Liver (tissue), 9 donors: ENCODE measurements around the gene CCDC12. TPM values are rescaled to one million over a fixed set of nuclear protein-coding genes. Genes with fewer than 3 reads are reported as not detected.

Source experiments
- DNase-seq: peaks from one replicate; pipeline ENCODE4 v3.0.0-alpha.2; 2017; ENCODE audit warnings: low spot score
- H3K27ac ChIP-seq, 2 donors: one replicate each; pipeline ENCODE4 v1.7.0; 2013; ENCODE audit warnings: inconsistent platforms in 2 of 2, low read length in 2 of 2, control low read depth in 1 of 2, low read depth in 1 of 2, mild to moderate bottlenecking in 1 of 2
- H3K27me3 ChIP-seq, 4 donors: one replicate each; pipeline versions ENCODE4 v1.6.1 to v1.7.0; 2013; ENCODE audit warnings: low read length in 3 of 4, inconsistent platforms in 1 of 4, mild to moderate bottlenecking in 1 of 4, moderate library complexity in 1 of 4; ENCODE audit not compliant: control insufficient read depth in 4 of 4, insufficient read depth in 4 of 4
- H3K36me3 ChIP-seq, 4 donors: one replicate each; pipeline versions ENCODE4 v1.6.1 to v1.7.0; 2013; ENCODE audit warnings: low read length in 3 of 4, mild to moderate bottlenecking in 3 of 4, low read depth in 1 of 4, moderate library complexity in 1 of 4; ENCODE audit not compliant: control insufficient read depth in 4 of 4, insufficient read depth in 3 of 4
- H3K4me1 ChIP-seq, 4 donors: one replicate each; pipeline versions ENCODE4 v1.6.1 to v1.7.0; 2013; ENCODE audit warnings: low read length in 3 of 4, mild to moderate bottlenecking in 3 of 4, moderate library complexity in 1 of 4; ENCODE audit not compliant: control insufficient read depth in 4 of 4, insufficient read depth in 4 of 4
- H3K4me3 ChIP-seq, 3 donors: one replicate each; pipeline versions ENCODE4 v1.6.1 to v1.7.0; 2013; ENCODE audit warnings: low read length in 3 of 3, control low read depth in 1 of 3, low read depth in 1 of 3, mild to moderate bottlenecking in 1 of 3
- H3K9ac ChIP-seq, 2 donors: one replicate each; pipeline ENCODE4 v1.7.0; 2013; ENCODE audit warnings: low read length in 2 of 2, mild to moderate bottlenecking in 2 of 2, moderate library complexity in 2 of 2, control low read depth in 1 of 2, low read depth in 1 of 2
- H3K9me3 ChIP-seq, 4 donors: one replicate each; pipeline versions ENCODE4 v1.6.1 to v1.7.0; 2013; ENCODE audit warnings: low read length in 3 of 4; ENCODE audit not compliant: control insufficient read depth in 4 of 4
- FOXA1 ChIP-seq: IDR thresholded peaks from 2 replicates; pipeline ENCODE4 v1.6.1; 2016; ENCODE audit warnings: antibody characterized with exemption
- FOXA2 ChIP-seq: IDR thresholded peaks from 2 replicates; pipeline ENCODE4 v1.6.1; 2016; ENCODE audit warnings: antibody characterized with exemption
- GABPA ChIP-seq, 2 donors: IDR thresholded peaks in 1 of 2; conservative IDR thresholded peaks in 1 of 2; 2 replicates each; pipeline ENCODE4 v1.6.1; 2016; ENCODE audit warnings: antibody characterized with exemption in 2 of 2, mild to moderate bottlenecking in 1 of 2, moderate library complexity in 1 of 2
- HNF4A ChIP-seq, 2 donors: conservative IDR thresholded peaks; 2 replicates each; pipeline ENCODE4 v1.6.1; 2016; ENCODE audit warnings: antibody characterized with exemption in 2 of 2, mild to moderate bottlenecking in 2 of 2
- HNF4G ChIP-seq: IDR thresholded peaks from 2 replicates; pipeline ENCODE4 v1.6.1; 2016; ENCODE audit warnings: antibody characterized with exemption
- JUND ChIP-seq, 2 donors: IDR thresholded peaks; 2 replicates each; pipeline ENCODE4 v1.6.1; 2016; ENCODE audit warnings: antibody characterized with exemption in 2 of 2
- NR2F2 ChIP-seq: IDR thresholded peaks from 2 replicates; pipeline ENCODE4 v1.6.1; 2016; ENCODE audit warnings: antibody characterized with exemption
- RAD21 ChIP-seq, 2 donors: IDR thresholded peaks; 2 replicates each; pipeline ENCODE4 v1.6.1; 2016; ENCODE audit warnings: antibody characterized with exemption in 2 of 2, mild to moderate bottlenecking in 2 of 2
- RXRA ChIP-seq, 2 donors: IDR thresholded peaks; 2 replicates each; pipeline ENCODE4 v1.6.1; 2017 to 2018; ENCODE audit warnings: antibody characterized with exemption in 2 of 2, mild to moderate bottlenecking in 1 of 2
- SP1 ChIP-seq: IDR thresholded peaks from 2 replicates; pipeline ENCODE4 v1.6.1; 2018; ENCODE audit warnings: antibody characterized with exemption, mild to moderate bottlenecking
- TAF1 ChIP-seq: conservative IDR thresholded peaks from 2 replicates; pipeline ENCODE4 v1.6.1; 2016; ENCODE audit warnings: antibody characterized with exemption, mild to moderate bottlenecking
- YY1 ChIP-seq: IDR thresholded peaks from 2 replicates; pipeline ENCODE4 v1.6.1; 2016; ENCODE audit warnings: antibody characterized with exemption, mild to moderate bottlenecking
- whole genome bisulfite sequencing: extraction: QIAGEN DNeasy Blood & Tissue Kit; methylation state at CpG from one replicate; pipeline ENCODE4 v1.1.7; 2013; 5-methylcytosine and 5-hydroxymethylcytosine counted together
- polyA plus RNA-seq, 2 donors: library from polyadenylated mRNA; stranded (reverse) in 1 of 2; unstranded in 1 of 2; fragments of 200-250 nt in 1 of 2; fragments of >200 nt in 1 of 2; fragmentation: Nextera tagmentation in 1 of 2; extraction: Ambion mirVana in 1 of 2; gene quantifications; one replicate each; pipeline versions ENCODE4 v1.2.1 to v1.2.3, GENCODE V29; 2013 to 2015
- total RNA-seq, 2 donors: library from RNA; depleted of rRNA; stranded (reverse); fragments of >200 nt; gene quantifications; one replicate each; pipeline ENCODE4 v1.2.3, GENCODE V29; 2014
- TF ChIP-seq, protein P1 (sequence below): IDR thresholded peaks from 2 replicates; pipeline ENCODE4 v1.6.1; 2016; ENCODE audit warnings: antibody characterized with exemption
- TF ChIP-seq, protein P2 (sequence below): IDR thresholded peaks from 2 replicates; pipeline ENCODE4 v1.6.1; 2016; ENCODE audit warnings: antibody characterized with exemption
- TF ChIP-seq, protein P3 (sequence below): fragments of 150-350 bp; IDR thresholded peaks from 2 replicates; pipeline ENCODE4 v1.5.1; 2017; ENCODE audit warnings: improper control_type of control experiment, low read depth, low read length; ENCODE audit not compliant: missing input control
- TF ChIP-seq, protein P4 (sequence below): IDR thresholded peaks from 2 replicates; pipeline ENCODE4 v1.6.1; 2016; ENCODE audit warnings: antibody characterized with exemption
- TF ChIP-seq, protein P5 (sequence below): IDR thresholded peaks from 2 replicates; pipeline ENCODE4 v1.6.1; 2016; ENCODE audit warnings: antibody characterized with exemption, mild to moderate bottlenecking
- donor health status: healthy.
- donor health status: healthy.
- donor health status: healthy.
- donor health status: healthy.
- donor health status: healthy.

Gene CCDC12
- total and polyA plus RNA-seq, 4 donors, result 8.5 to 35.1 (median 26.6) TPM

DNA sequence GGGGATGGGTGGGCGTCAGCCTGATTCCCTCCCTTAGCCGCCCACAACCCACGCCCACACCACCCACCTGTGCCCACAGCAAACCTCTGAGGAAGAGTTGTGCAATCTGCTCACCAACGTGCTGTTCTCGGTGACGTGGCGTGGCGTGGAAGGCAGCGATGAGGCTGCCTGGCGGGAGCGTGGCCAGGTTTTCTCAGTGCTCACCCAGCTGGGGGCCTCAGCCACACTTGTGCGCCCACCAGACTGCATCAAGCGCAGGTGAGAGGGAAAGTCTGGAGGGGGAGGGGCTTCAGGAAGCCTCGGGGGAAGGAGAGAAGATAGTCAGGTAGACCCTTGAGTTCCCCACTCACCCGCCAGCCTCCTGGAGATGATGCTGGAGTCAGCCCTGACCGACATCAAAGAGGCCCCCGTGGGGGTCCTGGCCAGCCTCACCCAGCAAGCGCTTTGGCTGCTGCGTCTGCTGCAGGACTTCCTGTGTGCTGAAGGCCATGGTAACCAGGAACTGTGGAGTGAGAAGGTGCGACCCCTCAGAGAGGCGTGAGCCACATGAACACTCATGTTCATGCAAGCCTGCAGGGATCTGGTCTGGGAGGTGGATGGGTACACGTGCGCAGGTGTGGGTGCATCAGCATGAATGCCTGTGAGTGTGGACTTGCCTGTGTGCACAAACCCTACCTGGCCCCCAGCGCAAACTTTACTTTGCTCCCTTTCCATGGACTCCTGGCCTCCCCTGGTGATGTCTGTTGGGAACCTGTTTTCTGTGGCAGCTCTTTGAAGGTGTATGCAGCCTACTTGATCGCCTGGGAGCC lies 24.6 kb upstream of the CCDC12 start:
- Histone ChIP-seq H3K9ac (no peak overlapping the region), H3K4me1 (peaks cover 0 to 5% (median 1%) of the 10 kb centered on the region in 4 donors), H3K4me3 (no peak overlapping the region), H3K27me3 (no peaks in the 10 kb centered on the region), H3K27ac (no peak overlapping the region), H3K9me3 (no peaks in the 10 kb centered on the region), H3K36me3 (peaks cover 0 to 40% (median 7%) of the 10 kb centered on the region in 4 donors)
- 90% methylated on average over 25 of the region's 25 CpGs for WGBS
- TF ChIP-seq FOXA1, result no peak
- TF ChIP-seq, protein P1, sequence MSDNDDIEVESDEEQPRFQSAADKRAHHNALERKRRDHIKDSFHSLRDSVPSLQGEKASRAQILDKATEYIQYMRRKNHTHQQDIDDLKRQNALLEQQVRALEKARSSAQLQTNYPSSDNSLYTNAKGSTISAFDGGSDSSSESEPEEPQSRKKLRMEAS, result no peak
- TF ChIP-seq NR2F2, result no peak
- no peak for DNase-seq

DNA sequence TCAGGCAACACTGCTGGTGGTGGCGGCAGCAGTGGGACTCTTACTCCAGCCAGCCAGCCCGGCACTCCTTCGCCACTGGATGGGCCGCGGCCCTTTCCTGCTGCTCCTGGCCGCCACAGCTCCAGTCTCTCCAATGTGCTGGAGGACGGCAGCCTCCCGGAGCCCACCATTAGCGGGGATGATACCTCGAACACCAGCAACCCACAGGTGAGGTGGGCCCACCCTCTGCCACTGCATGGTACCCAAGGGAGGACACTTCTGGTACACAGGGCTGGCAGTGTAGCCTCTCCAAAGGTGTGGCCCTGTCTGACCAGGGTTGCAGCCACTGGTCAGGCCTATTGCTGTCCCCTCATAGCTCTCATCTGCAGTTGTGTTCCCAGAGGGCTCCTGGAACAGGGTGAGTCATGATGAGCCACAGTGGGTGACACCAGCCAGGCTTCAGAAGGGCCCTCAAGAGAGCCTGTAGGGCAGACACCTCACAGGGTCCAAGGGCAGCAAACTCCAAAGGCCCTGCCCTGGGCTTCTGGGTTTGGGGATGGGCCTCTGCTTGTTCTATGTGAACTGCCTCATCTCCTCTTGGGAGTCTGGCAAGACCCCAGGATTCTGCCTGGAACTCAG lies 23.8 kb upstream of the CCDC12 start:
- H3K36me3 ChIP-seq, result peaks cover 0 to 33% (median 7%) of the 10 kb centered on the region in 4 donors
- no peak for DNase-seq

More for the DNA sequence above, 23.8 kb upstream of the CCDC12 start:
- Histone ChIP-seq H3K27ac (no peak overlapping the region), H3K4me1 (peaks cover 0 to 5% (median 1%) of the 10 kb centered on the region in 4 donors), H3K9me3 (no peaks in the 10 kb centered on the region), H3K4me3 (no peak overlapping the region), H3K27me3 (no peaks in the 10 kb centered on the region), H3K9ac (no peak overlapping the region)
- TF ChIP-seq NR2F2 (no peak), HNF4G (no peak), FOXA2 (no peak), JUND (IDR thresholded peaks at IDR 0.05) (no peak), GABPA (IDR thresholded peaks at IDR 0.05 in 1 of 2, conservative IDR thresholded peaks at IDR 0.05 in 1 of 2) (no peak), RAD21 (IDR thresholded peaks at IDR 0.05) (no peak), HNF4A (conservative IDR thresholded peaks at IDR 0.05) (no peak), FOXA1 (no peak), RXRA (IDR thresholded peaks at IDR 0.05) (no peak), TAF1 (no peak), SP1 (no peak), YY1 (no peak)
- TF ChIP-seq, protein P2, sequence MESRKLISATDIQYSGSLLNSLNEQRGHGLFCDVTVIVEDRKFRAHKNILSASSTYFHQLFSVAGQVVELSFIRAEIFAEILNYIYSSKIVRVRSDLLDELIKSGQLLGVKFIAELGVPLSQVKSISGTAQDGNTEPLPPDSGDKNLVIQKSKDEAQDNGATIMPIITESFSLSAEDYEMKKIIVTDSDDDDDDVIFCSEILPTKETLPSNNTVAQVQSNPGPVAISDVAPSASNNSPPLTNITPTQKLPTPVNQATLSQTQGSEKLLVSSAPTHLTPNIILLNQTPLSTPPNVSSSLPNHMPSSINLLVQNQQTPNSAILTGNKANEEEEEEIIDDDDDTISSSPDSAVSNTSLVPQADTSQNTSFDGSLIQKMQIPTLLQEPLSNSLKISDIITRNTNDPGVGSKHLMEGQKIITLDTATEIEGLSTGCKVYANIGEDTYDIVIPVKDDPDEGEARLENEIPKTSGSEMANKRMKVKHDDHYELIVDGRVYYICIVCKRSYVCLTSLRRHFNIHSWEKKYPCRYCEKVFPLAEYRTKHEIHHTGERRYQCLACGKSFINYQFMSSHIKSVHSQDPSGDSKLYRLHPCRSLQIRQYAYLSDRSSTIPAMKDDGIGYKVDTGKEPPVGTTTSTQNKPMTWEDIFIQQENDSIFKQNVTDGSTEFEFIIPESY, result no peak
- TF ChIP-seq, protein P3, sequence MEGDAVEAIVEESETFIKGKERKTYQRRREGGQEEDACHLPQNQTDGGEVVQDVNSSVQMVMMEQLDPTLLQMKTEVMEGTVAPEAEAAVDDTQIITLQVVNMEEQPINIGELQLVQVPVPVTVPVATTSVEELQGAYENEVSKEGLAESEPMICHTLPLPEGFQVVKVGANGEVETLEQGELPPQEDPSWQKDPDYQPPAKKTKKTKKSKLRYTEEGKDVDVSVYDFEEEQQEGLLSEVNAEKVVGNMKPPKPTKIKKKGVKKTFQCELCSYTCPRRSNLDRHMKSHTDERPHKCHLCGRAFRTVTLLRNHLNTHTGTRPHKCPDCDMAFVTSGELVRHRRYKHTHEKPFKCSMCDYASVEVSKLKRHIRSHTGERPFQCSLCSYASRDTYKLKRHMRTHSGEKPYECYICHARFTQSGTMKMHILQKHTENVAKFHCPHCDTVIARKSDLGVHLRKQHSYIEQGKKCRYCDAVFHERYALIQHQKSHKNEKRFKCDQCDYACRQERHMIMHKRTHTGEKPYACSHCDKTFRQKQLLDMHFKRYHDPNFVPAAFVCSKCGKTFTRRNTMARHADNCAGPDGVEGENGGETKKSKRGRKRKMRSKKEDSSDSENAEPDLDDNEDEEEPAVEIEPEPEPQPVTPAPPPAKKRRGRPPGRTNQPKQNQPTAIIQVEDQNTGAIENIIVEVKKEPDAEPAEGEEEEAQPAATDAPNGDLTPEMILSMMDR, result no peak
- TF ChIP-seq, protein P4, sequence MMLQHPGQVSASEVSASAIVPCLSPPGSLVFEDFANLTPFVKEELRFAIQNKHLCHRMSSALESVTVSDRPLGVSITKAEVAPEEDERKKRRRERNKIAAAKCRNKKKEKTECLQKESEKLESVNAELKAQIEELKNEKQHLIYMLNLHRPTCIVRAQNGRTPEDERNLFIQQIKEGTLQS, result no peak
- TF ChIP-seq, protein P5, sequence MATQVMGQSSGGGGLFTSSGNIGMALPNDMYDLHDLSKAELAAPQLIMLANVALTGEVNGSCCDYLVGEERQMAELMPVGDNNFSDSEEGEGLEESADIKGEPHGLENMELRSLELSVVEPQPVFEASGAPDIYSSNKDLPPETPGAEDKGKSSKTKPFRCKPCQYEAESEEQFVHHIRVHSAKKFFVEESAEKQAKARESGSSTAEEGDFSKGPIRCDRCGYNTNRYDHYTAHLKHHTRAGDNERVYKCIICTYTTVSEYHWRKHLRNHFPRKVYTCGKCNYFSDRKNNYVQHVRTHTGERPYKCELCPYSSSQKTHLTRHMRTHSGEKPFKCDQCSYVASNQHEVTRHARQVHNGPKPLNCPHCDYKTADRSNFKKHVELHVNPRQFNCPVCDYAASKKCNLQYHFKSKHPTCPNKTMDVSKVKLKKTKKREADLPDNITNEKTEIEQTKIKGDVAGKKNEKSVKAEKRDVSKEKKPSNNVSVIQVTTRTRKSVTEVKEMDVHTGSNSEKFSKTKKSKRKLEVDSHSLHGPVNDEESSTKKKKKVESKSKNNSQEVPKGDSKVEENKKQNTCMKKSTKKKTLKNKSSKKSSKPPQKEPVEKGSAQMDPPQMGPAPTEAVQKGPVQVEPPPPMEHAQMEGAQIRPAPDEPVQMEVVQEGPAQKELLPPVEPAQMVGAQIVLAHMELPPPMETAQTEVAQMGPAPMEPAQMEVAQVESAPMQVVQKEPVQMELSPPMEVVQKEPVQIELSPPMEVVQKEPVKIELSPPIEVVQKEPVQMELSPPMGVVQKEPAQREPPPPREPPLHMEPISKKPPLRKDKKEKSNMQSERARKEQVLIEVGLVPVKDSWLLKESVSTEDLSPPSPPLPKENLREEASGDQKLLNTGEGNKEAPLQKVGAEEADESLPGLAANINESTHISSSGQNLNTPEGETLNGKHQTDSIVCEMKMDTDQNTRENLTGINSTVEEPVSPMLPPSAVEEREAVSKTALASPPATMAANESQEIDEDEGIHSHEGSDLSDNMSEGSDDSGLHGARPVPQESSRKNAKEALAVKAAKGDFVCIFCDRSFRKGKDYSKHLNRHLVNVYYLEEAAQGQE, result no peak
- TF ChIP-seq, protein P1, result no peak
- WGBS, result 96% methylated on average over 10 of the region's 10 CpGs
